Effector memory CD8-positive, alpha-beta T cell (primary cell): ENCODE measurements around the gene BABAM2.
"Not testable (repeated sequence)": the region's sequence is repeated elsewhere in the genome, so short reads cannot be mapped to it uniquely, and the experiment has no call there.

ENCODE experiments used
- ATAC-seq: fragments of 150-1000 bp; cut with Tn5 transposase; replicated peaks from 2 replicates; pipeline ENCODE4 v1.10.0; 2021; ENCODE audit warnings: mild to moderate bottlenecking, moderate library complexity
- DNase-seq, 3 experiments: peaks; one replicate each; pipeline ENCODE4 v3.0.0; 2021
- H3K27ac Mint-ChIP-seq, 2 donors: one replicate each; pipeline ENCODE4 v1.8.0; 2022; ENCODE audit warnings: mild to moderate bottlenecking in 2 of 2, mixed read lengths in 2 of 2, moderate library complexity in 2 of 2
- H3K27me3 Mint-ChIP-seq, 2 donors: one replicate each; pipeline ENCODE4 v1.8.0; 2022; ENCODE audit warnings: mixed read lengths in 2 of 2
- H3K36me3 Mint-ChIP-seq: one replicate; pipeline ENCODE4 v1.8.0; 2022; ENCODE audit warnings: mild to moderate bottlenecking, moderate library complexity, mixed read lengths; ENCODE audit not compliant: insufficient read depth
- H3K4me1 Mint-ChIP-seq, 2 donors: one replicate each; pipeline ENCODE4 v1.8.0; 2022; ENCODE audit warnings: low read depth in 2 of 2, mixed read lengths in 2 of 2
- H3K4me3 Mint-ChIP-seq, 2 donors: one replicate each; pipeline ENCODE4 v1.8.0; 2022; ENCODE audit warnings: mild to moderate bottlenecking in 2 of 2, mixed read lengths in 2 of 2, moderate library complexity in 2 of 2
- H3K9me3 Mint-ChIP-seq, 2 donors: one replicate each; pipeline ENCODE4 v1.8.0; 2022; ENCODE audit warnings: mixed read lengths in 2 of 2

Gene BABAM2

GRCh38 chr2:27992787-27993401 lies 102.4 kb downstream of the BABAM2 start:
- H3K36me3 Mint-ChIP-seq: peaks cover 3% of the 10 kb centered on the region
- H3K27ac Mint-ChIP-seq: no peak overlapping the region
- DNase-seq (no peak), ATAC-seq (no peak)
- no peaks in the 10 kb centered on the region for H3K27me3 Mint-ChIP-seq
- peaks cover 6 to 25% of the 10 kb centered on the region in 2 donors for H3K4me1 Mint-ChIP-seq
- no peak overlapping the region for H3K4me3 Mint-ChIP-seq
- no peaks in the 10 kb centered on the region for H3K9me3 Mint-ChIP-seq

GRCh38 chr2:27993402-27993787 lies 102.9 kb downstream of the BABAM2 start:
- H3K27me3 Mint-ChIP-seq: no peaks in the 10 kb centered on the region
- H3K36me3 Mint-ChIP-seq: peaks cover 3% of the 10 kb centered on the region
- DNase-seq (no peak), ATAC-seq (no peak)
- H3K4me1 Mint-ChIP-seq: peaks cover 6 to 20% of the 10 kb centered on the region in 2 donors
- no peak overlapping the region for H3K4me3 Mint-ChIP-seq
- no peaks in the 10 kb centered on the region for H3K9me3 Mint-ChIP-seq
- no peak overlapping the region for H3K27ac Mint-ChIP-seq

DNA sequence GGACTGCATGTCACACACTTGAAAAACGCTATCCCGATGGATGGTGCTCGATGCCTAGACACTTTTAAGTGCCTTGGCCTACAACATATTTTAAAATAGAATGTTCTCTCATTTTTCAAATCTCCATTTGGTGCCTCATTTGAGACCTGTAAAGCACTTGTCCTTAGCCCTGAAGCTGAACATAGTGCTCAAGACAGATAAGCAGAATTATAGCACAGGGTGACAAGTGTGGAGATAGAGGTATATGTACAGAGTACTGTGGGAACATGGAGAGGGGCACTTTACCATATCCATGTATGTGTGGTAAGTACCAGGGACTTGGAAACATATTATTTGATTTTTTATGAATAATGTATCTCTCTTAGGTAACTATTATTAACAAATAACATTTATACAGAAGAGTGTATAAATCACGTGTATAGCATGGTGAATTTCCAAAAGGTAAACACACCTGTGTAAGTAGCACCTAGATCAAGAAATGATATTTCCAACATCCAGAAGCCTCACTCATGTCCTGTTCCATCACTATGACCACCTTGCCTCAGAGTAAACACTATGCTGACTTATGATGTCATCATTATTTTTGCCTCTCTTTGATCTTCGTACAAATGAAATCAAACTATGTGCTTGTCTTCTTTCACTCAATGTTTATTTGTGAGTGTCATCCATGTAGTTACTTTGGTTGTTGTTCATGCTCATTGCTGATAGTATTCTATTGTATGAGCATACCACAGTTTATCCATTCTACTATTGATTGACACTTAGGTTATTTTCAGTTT lies 103.6 kb downstream of the BABAM2 start:
- peak overlapping the region in 1 of 2 donors; percentile 74 for H3K27ac Mint-ChIP-seq
- no peaks in the 10 kb centered on the region for H3K27me3 Mint-ChIP-seq
- H3K4me3 Mint-ChIP-seq: no peak overlapping the region
- H3K36me3 Mint-ChIP-seq: peaks cover 3% of the 10 kb centered on the region
- ATAC-seq: no peak
- no peaks in the 10 kb centered on the region for H3K9me3 Mint-ChIP-seq
- no peak for DNase-seq
- peaks cover 4 to 13% of the 10 kb centered on the region in 2 donors for H3K4me1 Mint-ChIP-seq

- Mint-ChIP-seq H3K4me1 (peaks cover 3 to 12% of the 10 kb centered on the region in 2 donors), H3K9me3 (no peaks in the 10 kb centered on the region), H3K27ac (no peak overlapping the region), H3K4me3 (no peak overlapping the region), H3K36me3 (peaks cover 3% of the 10 kb centered on the region), H3K27me3 (no peaks in the 10 kb centered on the region)
- no peak for ATAC-seq
- DNase-seq: no peak
Measured at GRCh38 chr2:27996156-27996922, 105.8 kb downstream of the BABAM2 start.

GRCh38 chr2:28000287-28000686 lies 109.8 kb downstream of the BABAM2 start:
- DNase-seq (no peak), ATAC-seq (no peak)
- Mint-ChIP-seq H3K27me3 (no peaks in the 10 kb centered on the region), H3K27ac (no peak overlapping the region), H3K4me1 (peaks cover 12 to 15% of the 10 kb centered on the region in 2 donors), H3K9me3 (no peaks in the 10 kb centered on the region), H3K36me3 (peaks cover 3% of the 10 kb centered on the region), H3K4me3 (no peak overlapping the region)

- Mint-ChIP-seq H3K36me3 (no peaks in the 10 kb centered on the region), H3K9me3 (no peaks in the 10 kb centered on the region)
Measured at GRCh38 chr2:28002181-28002580, 111.7 kb downstream of the BABAM2 start.

GRCh38 chr2:28004086-28004485 lies 113.6 kb downstream of the BABAM2 start:
- Mint-ChIP-seq H3K27ac (no peak overlapping the region), H3K27me3 (no peaks in the 10 kb centered on the region)
- DNase-seq: no peak

More at GRCh38 chr2:28002181-28002580, 111.7 kb downstream of the BABAM2 start:
- ATAC-seq (no peak), DNase-seq (no peak)
- Mint-ChIP-seq H3K4me3 (no peak overlapping the region), H3K4me1 (peaks cover 12 to 15% of the 10 kb centered on the region in 2 donors), H3K27ac (no peak overlapping the region), H3K27me3 (no peaks in the 10 kb centered on the region)

DNA sequence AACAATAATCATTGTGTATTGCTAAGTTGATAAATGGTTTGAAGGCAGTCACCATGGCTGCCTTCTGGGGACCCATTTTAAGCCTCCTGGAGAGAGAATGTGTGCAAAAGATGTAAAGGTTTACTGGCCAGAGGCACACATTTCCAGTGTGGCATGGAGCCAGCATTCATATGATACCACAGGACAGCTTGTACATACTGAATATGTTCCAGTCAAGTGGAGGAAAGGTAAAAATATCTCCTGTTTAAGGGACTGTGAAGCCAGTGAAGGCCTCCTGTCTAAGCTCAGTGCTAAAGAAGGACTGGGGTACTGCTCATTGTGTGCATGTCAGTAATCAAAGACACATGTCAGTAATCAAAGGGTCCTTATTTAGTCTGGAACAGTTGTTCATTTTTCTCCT lies 119.2 kb downstream of the BABAM2 start:
- ATAC-seq (no peak), DNase-seq (no peak)
- H3K9me3 Mint-ChIP-seq: no peaks in the 10 kb centered on the region
- H3K36me3 Mint-ChIP-seq: peaks cover 8% of the 10 kb centered on the region
- no peak overlapping the region for H3K27ac Mint-ChIP-seq
- peaks cover 0 to 4% of the 10 kb centered on the region in 2 donors for H3K4me1 Mint-ChIP-seq
- H3K4me3 Mint-ChIP-seq: no peak overlapping the region
- H3K27me3 Mint-ChIP-seq: no peaks in the 10 kb centered on the region

More at GRCh38 chr2:28004086-28004485, 113.6 kb downstream of the BABAM2 start:
- Mint-ChIP-seq H3K4me3 (no peak overlapping the region), H3K36me3 (no peaks in the 10 kb centered on the region), H3K4me1 (peaks cover 12 to 19% of the 10 kb centered on the region in 2 donors), H3K9me3 (no peaks in the 10 kb centered on the region)
- ATAC-seq: no peak

DNA sequence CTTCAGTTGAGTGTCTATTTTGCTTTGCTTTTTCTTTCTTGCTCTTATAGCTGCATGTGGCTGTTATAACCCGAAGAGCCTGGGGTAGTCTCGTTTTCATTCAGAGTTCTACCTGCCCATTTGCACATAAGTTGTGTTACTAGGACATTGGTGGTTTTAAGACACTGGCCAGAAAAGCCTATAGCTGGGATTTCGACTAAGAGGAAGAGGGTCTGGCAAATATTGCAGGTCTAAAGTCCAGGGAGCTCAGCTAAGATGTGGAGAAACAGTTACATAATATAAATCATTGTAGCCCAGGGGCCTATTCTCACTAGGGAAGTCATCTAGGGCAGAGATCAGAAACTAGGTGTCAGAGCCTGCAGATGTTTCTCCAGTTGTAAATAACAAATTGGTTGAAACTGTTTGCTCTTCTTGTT lies 120.8 kb downstream of the BABAM2 start:
- Mint-ChIP-seq H3K27ac (peak overlapping the region in 1 of 2 donors; percentile 4), H3K9me3 (no peaks in the 10 kb centered on the region), H3K27me3 (no peaks in the 10 kb centered on the region), H3K36me3 (peaks cover 8% of the 10 kb centered on the region), H3K4me1 (peaks cover 0 to 4% of the 10 kb centered on the region in 2 donors), H3K4me3 (no peak overlapping the region)
- ATAC-seq: no peak
- no peak for DNase-seq

DNA sequence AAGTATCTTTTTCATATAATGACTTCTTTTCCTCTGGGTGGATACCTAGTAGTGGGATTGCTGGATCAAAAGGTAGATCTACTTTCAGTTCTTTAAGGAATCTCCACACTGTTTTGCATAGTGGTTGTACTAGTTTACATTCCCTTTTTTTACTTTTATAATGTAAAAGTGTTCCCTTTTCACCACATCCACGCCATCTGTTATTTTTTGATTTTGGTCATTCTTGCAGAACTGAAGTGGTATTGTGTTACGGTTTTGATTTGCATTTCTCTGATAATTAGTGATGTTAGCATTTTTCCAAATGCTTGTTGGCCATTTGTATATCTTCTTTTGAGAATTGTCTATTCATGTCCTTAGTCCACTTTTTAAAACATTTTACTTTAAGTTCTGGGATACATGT lies 127.9 kb downstream of the BABAM2 start:
- not testable (repeated sequence) for H3K27ac Mint-ChIP-seq, H3K27me3 Mint-ChIP-seq, H3K4me1 Mint-ChIP-seq, H3K36me3 Mint-ChIP-seq, H3K9me3 Mint-ChIP-seq, DNase-seq, H3K4me3 Mint-ChIP-seq, ATAC-seq

- not testable (repeated sequence) for H3K4me3 Mint-ChIP-seq, ATAC-seq, H3K27me3 Mint-ChIP-seq, H3K27ac Mint-ChIP-seq, H3K9me3 Mint-ChIP-seq, H3K4me1 Mint-ChIP-seq, DNase-seq, H3K36me3 Mint-ChIP-seq
Measured at GRCh38 chr2:28019521-28019920, 129.0 kb downstream of the BABAM2 start.

- Mint-ChIP-seq H3K27ac (no peak overlapping the region), H3K4me3 (no peak overlapping the region), H3K4me1 (peaks cover 4% of the 10 kb centered on the region in 2 donors), H3K27me3 (no peaks in the 10 kb centered on the region), H3K36me3 (peaks cover 4% of the 10 kb centered on the region), H3K9me3 (no peaks in the 10 kb centered on the region)
- no peak for DNase-seq
- ATAC-seq: no peak
Measured at GRCh38 chr2:28021898-28022297, 131.4 kb downstream of the BABAM2 start.

- no peak overlapping the region for H3K4me3 Mint-ChIP-seq
- no peak overlapping the region for H3K27ac Mint-ChIP-seq
- no peaks in the 10 kb centered on the region for H3K9me3 Mint-ChIP-seq
- peaks cover 6% of the 10 kb centered on the region for H3K36me3 Mint-ChIP-seq
- ATAC-seq (no peak), DNase-seq (no peak)
- no peaks in the 10 kb centered on the region for H3K27me3 Mint-ChIP-seq
- peaks cover 0 to 4% of the 10 kb centered on the region in 2 donors for H3K4me1 Mint-ChIP-seq
Measured at GRCh38 chr2:28025123-28025522, 134.6 kb downstream of the BABAM2 start.
